NB4 (cell line): ENCODE measurements around the gene SLC2A4RG.

Experiments used
- MYC ChIP-seq: IDR thresholded peaks from 2 replicates; pipeline ENCODE4 v1.6.1; 2011; ENCODE audit warnings: low read depth, low read length
- POLR2A ChIP-seq: IDR thresholded peaks from 2 replicates; pipeline ENCODE4 v1.6.1; 2011; ENCODE audit warnings: mild to moderate bottlenecking; ENCODE audit not compliant: insufficient read length; ENCODE audit errors: extremely low read depth
- TF ChIP-seq, protein P1 (sequence below): IDR thresholded peaks from one replicate; pipeline ENCODE4 v1.5.1; 2012; ENCODE audit warnings: low read depth, low read length
- TF ChIP-seq, protein P2 (sequence below): IDR thresholded peaks from 2 replicates; pipeline ENCODE4 v1.6.1; 2011; ENCODE audit warnings: low read depth, low read length

DNA sequence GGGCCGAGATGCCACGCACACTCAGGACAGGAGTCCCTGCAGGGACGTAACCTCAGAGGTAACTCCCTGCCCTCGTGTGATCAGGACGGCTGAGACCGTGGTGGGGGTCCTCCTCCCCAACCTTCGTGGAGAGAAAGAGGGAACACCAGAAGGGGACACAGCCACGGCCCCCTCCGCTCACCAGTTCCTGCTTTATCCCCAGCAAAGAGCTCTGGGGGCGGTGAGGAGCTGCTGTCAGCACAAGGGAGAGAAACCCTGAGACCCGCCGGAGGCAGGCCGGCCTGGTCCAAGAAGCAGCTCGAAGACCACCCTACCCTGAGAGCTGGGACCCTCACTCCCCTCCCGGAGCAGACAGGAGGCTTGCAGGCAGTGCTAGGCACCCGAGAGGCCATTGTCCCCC, 44.4 kb downstream of the SLC2A4RG start:
- TF ChIP-seq, protein P1, sequence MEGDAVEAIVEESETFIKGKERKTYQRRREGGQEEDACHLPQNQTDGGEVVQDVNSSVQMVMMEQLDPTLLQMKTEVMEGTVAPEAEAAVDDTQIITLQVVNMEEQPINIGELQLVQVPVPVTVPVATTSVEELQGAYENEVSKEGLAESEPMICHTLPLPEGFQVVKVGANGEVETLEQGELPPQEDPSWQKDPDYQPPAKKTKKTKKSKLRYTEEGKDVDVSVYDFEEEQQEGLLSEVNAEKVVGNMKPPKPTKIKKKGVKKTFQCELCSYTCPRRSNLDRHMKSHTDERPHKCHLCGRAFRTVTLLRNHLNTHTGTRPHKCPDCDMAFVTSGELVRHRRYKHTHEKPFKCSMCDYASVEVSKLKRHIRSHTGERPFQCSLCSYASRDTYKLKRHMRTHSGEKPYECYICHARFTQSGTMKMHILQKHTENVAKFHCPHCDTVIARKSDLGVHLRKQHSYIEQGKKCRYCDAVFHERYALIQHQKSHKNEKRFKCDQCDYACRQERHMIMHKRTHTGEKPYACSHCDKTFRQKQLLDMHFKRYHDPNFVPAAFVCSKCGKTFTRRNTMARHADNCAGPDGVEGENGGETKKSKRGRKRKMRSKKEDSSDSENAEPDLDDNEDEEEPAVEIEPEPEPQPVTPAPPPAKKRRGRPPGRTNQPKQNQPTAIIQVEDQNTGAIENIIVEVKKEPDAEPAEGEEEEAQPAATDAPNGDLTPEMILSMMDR = no peak
- TF ChIP-seq, protein P2, sequence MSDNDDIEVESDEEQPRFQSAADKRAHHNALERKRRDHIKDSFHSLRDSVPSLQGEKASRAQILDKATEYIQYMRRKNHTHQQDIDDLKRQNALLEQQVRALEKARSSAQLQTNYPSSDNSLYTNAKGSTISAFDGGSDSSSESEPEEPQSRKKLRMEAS = no peak
- TF ChIP-seq POLR2A (no peak), MYC (no peak)
